HepG2 (cell line): ENCODE measurements around the gene MBOAT7. TPM values are rescaled to one million over a fixed set of nuclear protein-coding genes. Genes with fewer than 3 reads are reported as not detected.
A peak's percentile ranks its signal among the peaks of the same experiment; 100 is the strongest.

Source experiments
- FOXK2 ChIP-seq: fragments of 450-650 bp; IDR thresholded peaks from 2 replicates; pipeline ENCODE4 v1.6.1; 2016
- GFI1 ChIP-seq: sonication (generic); formaldehyde crosslinking; IDR thresholded peaks from 2 replicates; pipeline ENCODE4 v1.5.0; 2020; ENCODE audit warnings: missing genetic modification reagents, mild to moderate bottlenecking, borderline replicate concordance
- KAT8 ChIP-seq: IDR thresholded peaks from 2 replicates; pipeline ENCODE4 v1.6.1; 2016; ENCODE audit warnings: missing genetic modification reagents, missing compliant biosample characterization
- PHF8 ChIP-seq: sonication (generic); formaldehyde crosslinking; IDR thresholded peaks from 2 replicates; pipeline ENCODE4 v1.5.0; 2020; ENCODE audit warnings: missing genetic modification reagents
- SMYD3 ChIP-seq: sonication (generic); formaldehyde crosslinking; IDR thresholded peaks from 2 replicates; pipeline ENCODE4 v1.8.1; 2023; ENCODE audit warnings: mild to moderate bottlenecking, missing genetic modification reagents
- SPEN ChIP-seq: sonication (generic); formaldehyde crosslinking; IDR thresholded peaks from 2 replicates; pipeline ENCODE4 v1.5.1; 2020; ENCODE audit warnings: low read depth, mild to moderate bottlenecking, missing genetic modification reagents
- YY1 ChIP-seq: IDR thresholded peaks from 2 replicates; pipeline ENCODE4 v1.6.1; 2011; ENCODE audit warnings: low read length, low read depth, moderate library complexity, mild to moderate bottlenecking; ENCODE audit not compliant: insufficient read depth, insufficient replicate concordance
- ZNF232 ChIP-seq: sonication (generic); formaldehyde crosslinking; IDR thresholded peaks from 2 replicates; pipeline ENCODE4 v1.4.0; 2020; ENCODE audit warnings: missing genetic modification reagents, borderline replicate concordance
- polyA plus RNA-seq, 8 experiments: library from polyadenylated mRNA; depleted of rRNA in 3 of 8; stranded (reverse) in 7 of 8; unstranded in 1 of 8; fragments of >200 nt; fragmentation: Illumina TruSeq in 4 of 8; extraction: Trizol in 4 of 8; gene quantifications; 2 replicates each; pipeline versions ENCODE4 v1.2.1 to v1.2.3, GENCODE V29; 2011 to 2016; ENCODE audit warnings: low read depth in 4 of 8, missing spikeins in 1 of 8, mixed read lengths in 1 of 8; ENCODE audit not compliant: insufficient read depth in 1 of 8
- total RNA-seq, 5 experiments: library from RNA; depleted of rRNA; stranded (reverse); fragments of >200 nt; fragmentation: Illumina TruSeq; extraction: Trizol; gene quantifications; 2 replicates each; pipeline ENCODE4 v1.2.3, GENCODE V29; 2016; ENCODE audit warnings: low read depth in 1 of 5
- TF ChIP-seq, protein P1 (sequence below): sonication (generic); formaldehyde crosslinking; IDR thresholded peaks from 2 replicates; pipeline ENCODE4 v1.5.0; 2020; ENCODE audit warnings: mild to moderate bottlenecking, missing genetic modification reagents, moderate library complexity
- TF ChIP-seq, protein P2 (sequence below): sonication (generic); formaldehyde crosslinking; IDR thresholded peaks from 2 replicates; pipeline ENCODE4 v1.5.0; 2020; ENCODE audit warnings: mild to moderate bottlenecking, missing genetic modification reagents, borderline replicate concordance
- TF ChIP-seq, protein P3 (sequence below): sonication (generic); formaldehyde crosslinking; IDR thresholded peaks from 2 replicates; pipeline ENCODE4 v1.5.1; 2020; ENCODE audit warnings: mild to moderate bottlenecking, moderate library complexity, missing genetic modification reagents
- TF ChIP-seq, protein P4 (sequence below): sonication (generic); formaldehyde crosslinking; IDR thresholded peaks from 2 replicates; pipeline ENCODE4 v1.4.0; 2020; ENCODE audit warnings: missing genetic modification reagents
- TF ChIP-seq, protein P5 (sequence below): sonication (generic); formaldehyde crosslinking; IDR thresholded peaks from 2 replicates; pipeline ENCODE4 v1.4.0; 2020; ENCODE audit warnings: mild to moderate bottlenecking, missing genetic modification reagents
- TF ChIP-seq, protein P6 (sequence below): sonication (generic); formaldehyde crosslinking; IDR thresholded peaks from 2 replicates; pipeline ENCODE4 v1.5.0; 2020; ENCODE audit warnings: mild to moderate bottlenecking, missing genetic modification reagents
- TF ChIP-seq, protein P7 (sequence below): sonication (generic); formaldehyde crosslinking; IDR thresholded peaks from 2 replicates; pipeline ENCODE4 v1.4.0; 2020; ENCODE audit warnings: missing genetic modification reagents

Gene MBOAT7
- total and polyA plus RNA-seq, 2 of the 13 experiments (the other 11 are each of a cell fraction or from before 2014, with no cell fraction given): 22.2 to 25.5 TPM

DNA sequence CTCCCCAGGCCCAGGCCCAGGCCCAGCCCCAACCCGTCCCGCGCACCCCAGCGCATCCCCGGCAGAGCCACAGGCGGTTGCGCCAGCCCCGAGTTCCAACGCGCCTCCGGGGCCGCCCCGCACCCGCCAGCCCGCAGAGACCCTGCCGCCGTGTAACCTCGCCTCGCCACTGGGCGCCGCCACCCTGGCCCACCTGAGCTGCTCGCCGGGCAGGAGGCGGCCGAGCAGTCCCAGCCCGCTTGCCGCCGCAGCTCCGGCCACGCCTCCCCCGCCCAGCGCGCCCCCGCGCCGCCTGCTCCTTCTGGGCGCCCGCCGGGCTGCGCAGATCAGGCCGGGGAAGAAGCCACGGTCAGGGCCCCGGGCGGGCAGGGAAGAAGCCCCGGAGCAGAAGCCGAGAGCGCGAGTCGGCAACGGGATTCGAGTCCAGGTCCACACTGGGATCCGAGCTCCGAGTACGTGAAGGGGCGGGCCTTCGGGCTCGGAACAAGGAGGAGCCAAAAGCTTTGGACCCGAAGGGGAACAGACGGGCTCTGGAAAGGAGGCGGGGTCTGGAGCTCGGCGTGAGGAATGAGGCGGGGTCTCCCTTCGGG lies at the start of gene MBOAT7 (continued):
- TF ChIP-seq, protein P1, sequence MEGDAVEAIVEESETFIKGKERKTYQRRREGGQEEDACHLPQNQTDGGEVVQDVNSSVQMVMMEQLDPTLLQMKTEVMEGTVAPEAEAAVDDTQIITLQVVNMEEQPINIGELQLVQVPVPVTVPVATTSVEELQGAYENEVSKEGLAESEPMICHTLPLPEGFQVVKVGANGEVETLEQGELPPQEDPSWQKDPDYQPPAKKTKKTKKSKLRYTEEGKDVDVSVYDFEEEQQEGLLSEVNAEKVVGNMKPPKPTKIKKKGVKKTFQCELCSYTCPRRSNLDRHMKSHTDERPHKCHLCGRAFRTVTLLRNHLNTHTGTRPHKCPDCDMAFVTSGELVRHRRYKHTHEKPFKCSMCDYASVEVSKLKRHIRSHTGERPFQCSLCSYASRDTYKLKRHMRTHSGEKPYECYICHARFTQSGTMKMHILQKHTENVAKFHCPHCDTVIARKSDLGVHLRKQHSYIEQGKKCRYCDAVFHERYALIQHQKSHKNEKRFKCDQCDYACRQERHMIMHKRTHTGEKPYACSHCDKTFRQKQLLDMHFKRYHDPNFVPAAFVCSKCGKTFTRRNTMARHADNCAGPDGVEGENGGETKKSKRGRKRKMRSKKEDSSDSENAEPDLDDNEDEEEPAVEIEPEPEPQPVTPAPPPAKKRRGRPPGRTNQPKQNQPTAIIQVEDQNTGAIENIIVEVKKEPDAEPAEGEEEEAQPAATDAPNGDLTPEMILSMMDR (CRISPR knock-in tag): peak; percentile 68
- TF ChIP-seq, protein P2, sequence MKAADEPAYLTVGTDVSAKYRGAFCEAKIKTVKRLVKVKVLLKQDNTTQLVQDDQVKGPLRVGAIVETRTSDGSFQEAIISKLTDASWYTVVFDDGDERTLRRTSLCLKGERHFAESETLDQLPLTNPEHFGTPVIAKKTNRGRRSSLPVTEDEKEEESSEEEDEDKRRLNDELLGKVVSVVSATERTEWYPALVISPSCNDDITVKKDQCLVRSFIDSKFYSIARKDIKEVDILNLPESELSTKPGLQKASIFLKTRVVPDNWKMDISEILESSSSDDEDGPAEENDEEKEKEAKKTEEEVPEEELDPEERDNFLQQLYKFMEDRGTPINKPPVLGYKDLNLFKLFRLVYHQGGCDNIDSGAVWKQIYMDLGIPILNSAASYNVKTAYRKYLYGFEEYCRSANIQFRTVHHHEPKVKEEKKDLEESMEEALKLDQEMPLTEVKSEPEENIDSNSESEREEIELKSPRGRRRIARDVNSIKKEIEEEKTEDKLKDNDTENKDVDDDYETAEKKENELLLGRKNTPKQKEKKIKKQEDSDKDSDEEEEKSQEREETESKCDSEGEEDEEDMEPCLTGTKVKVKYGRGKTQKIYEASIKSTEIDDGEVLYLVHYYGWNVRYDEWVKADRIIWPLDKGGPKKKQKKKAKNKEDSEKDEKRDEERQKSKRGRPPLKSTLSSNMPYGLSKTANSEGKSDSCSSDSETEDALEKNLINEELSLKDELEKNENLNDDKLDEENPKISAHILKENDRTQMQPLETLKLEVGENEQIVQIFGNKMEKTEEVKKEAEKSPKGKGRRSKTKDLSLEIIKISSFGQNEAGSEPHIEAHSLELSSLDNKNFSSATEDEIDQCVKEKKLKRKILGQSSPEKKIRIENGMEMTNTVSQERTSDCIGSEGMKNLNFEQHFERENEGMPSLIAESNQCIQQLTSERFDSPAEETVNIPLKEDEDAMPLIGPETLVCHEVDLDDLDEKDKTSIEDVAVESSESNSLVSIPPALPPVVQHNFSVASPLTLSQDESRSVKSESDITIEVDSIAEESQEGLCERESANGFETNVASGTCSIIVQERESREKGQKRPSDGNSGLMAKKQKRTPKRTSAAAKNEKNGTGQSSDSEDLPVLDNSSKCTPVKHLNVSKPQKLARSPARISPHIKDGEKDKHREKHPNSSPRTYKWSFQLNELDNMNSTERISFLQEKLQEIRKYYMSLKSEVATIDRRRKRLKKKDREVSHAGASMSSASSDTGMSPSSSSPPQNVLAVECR: peak; percentile 43; the same call in 1 of the 2 replicates
- peak; percentile 18; the same call in 1 of the 2 replicates for TF ChIP-seq GFI1 (CRISPR knock-in tag)
- 0 out of 2 replicates have a peak, but pooled peaks have one; percentile 33 for TF ChIP-seq KAT8
- TF ChIP-seq SPEN (CRISPR knock-in tag): peak; percentile 69
- TF ChIP-seq, protein P3, sequence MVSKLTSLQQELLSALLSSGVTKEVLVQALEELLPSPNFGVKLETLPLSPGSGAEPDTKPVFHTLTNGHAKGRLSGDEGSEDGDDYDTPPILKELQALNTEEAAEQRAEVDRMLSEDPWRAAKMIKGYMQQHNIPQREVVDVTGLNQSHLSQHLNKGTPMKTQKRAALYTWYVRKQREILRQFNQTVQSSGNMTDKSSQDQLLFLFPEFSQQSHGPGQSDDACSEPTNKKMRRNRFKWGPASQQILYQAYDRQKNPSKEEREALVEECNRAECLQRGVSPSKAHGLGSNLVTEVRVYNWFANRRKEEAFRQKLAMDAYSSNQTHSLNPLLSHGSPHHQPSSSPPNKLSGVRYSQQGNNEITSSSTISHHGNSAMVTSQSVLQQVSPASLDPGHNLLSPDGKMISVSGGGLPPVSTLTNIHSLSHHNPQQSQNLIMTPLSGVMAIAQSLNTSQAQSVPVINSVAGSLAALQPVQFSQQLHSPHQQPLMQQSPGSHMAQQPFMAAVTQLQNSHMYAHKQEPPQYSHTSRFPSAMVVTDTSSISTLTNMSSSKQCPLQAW: peak; percentile 65
- TF ChIP-seq SMYD3 (CRISPR knock-in tag): no peak
- TF ChIP-seq YY1: peak; percentile 50
- peak; percentile 86 for TF ChIP-seq PHF8 (CRISPR knock-in tag)
- TF ChIP-seq, protein P4, sequence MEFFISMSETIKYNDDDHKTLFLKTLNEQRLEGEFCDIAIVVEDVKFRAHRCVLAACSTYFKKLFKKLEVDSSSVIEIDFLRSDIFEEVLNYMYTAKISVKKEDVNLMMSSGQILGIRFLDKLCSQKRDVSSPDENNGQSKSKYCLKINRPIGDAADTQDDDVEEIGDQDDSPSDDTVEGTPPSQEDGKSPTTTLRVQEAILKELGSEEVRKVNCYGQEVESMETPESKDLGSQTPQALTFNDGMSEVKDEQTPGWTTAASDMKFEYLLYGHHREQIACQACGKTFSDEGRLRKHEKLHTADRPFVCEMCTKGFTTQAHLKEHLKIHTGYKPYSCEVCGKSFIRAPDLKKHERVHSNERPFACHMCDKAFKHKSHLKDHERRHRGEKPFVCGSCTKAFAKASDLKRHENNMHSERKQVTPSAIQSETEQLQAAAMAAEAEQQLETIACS (CRISPR knock-in tag): peak; percentile 69; the same call in 1 of the 2 replicates
- TF ChIP-seq, protein P5, sequence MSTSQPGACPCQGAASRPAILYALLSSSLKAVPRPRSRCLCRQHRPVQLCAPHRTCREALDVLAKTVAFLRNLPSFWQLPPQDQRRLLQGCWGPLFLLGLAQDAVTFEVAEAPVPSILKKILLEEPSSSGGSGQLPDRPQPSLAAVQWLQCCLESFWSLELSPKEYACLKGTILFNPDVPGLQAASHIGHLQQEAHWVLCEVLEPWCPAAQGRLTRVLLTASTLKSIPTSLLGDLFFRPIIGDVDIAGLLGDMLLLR: 0 out of 2 replicates have a peak, but pooled peaks have one; percentile 34
- TF ChIP-seq, protein P6, sequence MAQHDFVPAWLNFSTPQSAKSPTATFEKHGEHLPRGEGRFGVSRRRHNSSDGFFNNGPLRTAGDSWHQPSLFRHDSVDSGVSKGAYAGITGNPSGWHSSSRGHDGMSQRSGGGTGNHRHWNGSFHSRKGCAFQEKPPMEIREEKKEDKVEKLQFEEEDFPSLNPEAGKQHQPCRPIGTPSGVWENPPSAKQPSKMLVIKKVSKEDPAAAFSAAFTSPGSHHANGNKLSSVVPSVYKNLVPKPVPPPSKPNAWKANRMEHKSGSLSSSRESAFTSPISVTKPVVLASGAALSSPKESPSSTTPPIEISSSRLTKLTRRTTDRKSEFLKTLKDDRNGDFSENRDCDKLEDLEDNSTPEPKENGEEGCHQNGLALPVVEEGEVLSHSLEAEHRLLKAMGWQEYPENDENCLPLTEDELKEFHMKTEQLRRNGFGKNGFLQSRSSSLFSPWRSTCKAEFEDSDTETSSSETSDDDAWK (CRISPR knock-in tag): no peak
- TF ChIP-seq, protein P7, sequence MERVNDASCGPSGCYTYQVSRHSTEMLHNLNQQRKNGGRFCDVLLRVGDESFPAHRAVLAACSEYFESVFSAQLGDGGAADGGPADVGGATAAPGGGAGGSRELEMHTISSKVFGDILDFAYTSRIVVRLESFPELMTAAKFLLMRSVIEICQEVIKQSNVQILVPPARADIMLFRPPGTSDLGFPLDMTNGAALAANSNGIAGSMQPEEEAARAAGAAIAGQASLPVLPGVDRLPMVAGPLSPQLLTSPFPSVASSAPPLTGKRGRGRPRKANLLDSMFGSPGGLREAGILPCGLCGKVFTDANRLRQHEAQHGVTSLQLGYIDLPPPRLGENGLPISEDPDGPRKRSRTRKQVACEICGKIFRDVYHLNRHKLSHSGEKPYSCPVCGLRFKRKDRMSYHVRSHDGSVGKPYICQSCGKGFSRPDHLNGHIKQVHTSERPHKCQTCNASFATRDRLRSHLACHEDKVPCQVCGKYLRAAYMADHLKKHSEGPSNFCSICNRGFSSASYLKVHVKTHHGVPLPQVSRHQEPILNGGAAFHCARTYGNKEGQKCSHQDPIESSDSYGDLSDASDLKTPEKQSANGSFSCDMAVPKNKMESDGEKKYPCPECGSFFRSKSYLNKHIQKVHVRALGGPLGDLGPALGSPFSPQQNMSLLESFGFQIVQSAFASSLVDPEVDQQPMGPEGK (CRISPR knock-in tag): peak; percentile 52
- no peak for TF ChIP-seq FOXK2
- peak; percentile 20; the same call in 1 of the 2 replicates for TF ChIP-seq ZNF232 (CRISPR knock-in tag)
